ENCODE results near the gene RPP38.

Gene RPP38

DNA sequence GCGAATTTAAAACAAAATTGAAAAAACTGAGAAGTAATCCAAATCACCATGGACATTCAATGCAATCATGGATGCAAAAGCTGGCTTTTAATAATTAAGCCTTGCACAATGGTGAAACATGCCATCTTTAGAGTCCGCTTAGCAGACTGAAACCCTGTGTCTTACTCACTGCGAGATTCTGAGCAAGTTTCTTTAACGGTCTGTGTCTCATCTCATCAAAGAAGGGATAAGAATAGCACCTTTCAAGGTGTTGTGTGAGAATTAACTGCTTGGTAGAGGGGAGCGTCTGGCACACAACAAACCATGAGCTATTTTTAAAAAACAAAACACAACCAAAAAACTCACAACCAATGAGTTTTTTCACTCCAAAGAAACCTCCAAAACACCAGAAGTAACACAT, 30.0 kb upstream of the RPP38 start:
- no peak for DNase-seq (ENCODE audit: low spot score)
- no peak for TF ChIP-seq CTCF (IDR thresholded peaks at IDR 0.05)

GRCh38 chr10:15068802-15069201, 28.4 kb upstream of the RPP38 start:
- no peak for DNase-seq (ENCODE audit: low spot score)
- no peak overlapping the region for H3K27ac ChIP-seq

More for the DNA sequence above, 30.0 kb upstream of the RPP38 start:
- Histone ChIP-seq H3K4me3 (no peak overlapping the region), H3K27ac (no peak overlapping the region)

GRCh38 chr10:15069230-15069629, 27.9 kb upstream of the RPP38 start:
- Histone ChIP-seq H3K4me3 (no peak overlapping the region), H3K27ac (no peak overlapping the region)
- TF ChIP-seq CTCF (IDR thresholded peaks at IDR 0.05): no peak
- no peak for DNase-seq (ENCODE audit: low spot score)

More at GRCh38 chr10:15068802-15069201, 28.4 kb upstream of the RPP38 start:
- no peak for TF ChIP-seq CTCF (IDR thresholded peaks at IDR 0.05)
- H3K4me3 ChIP-seq: no peak overlapping the region

DNA sequence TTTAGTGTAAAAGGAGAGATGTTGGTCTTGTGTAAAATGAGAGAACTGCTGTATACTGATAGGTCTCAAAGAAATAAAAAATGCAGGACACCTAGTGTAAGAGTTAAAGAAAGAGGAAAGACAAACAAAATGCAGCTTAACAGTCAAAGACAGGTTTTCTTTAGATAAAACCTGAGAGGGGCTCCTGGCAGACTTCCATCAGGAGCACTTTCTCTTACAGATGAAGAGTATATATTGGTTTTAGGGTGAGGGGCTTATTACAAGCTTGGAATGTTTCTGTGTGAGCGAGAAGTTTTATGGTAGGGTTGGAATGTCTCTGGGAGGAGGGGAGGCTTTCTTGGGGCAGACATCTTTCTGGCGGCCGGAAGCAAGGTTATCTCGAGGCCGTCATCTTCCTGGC, 24.8 kb upstream of the RPP38 start:
- H3K27ac ChIP-seq: no peak overlapping the region
- no peak for DNase-seq (ENCODE audit: low spot score)
- no peak overlapping the region for H3K4me3 ChIP-seq
- TF ChIP-seq CTCF (IDR thresholded peaks at IDR 0.05): no peak

- no peak for DNase-seq (ENCODE audit: low spot score)
- Histone ChIP-seq H3K27ac (no peak overlapping the region), H3K4me3 (no peak overlapping the region)
- TF ChIP-seq CTCF (IDR thresholded peaks at IDR 0.05): no peak
Measured at GRCh38 chr10:15075421-15075820, 21.7 kb upstream of the RPP38 start.

- H3K27ac ChIP-seq: peak overlapping the region; percentile 43 to 78
Measured at GRCh38 chr10:15083674-15084501, 13.3 kb upstream of the RPP38 start.

More at GRCh38 chr10:15083674-15084501, 13.3 kb upstream of the RPP38 start:
- H3K4me3 ChIP-seq: peak overlapping the region; percentile 75
- no peak for DNase-seq (ENCODE audit: low spot score)
- no peak for TF ChIP-seq CTCF (IDR thresholded peaks at IDR 0.05)
